ENCODE measurements around the gene MED23. TPM values are rescaled to one million over a fixed set of nuclear protein-coding genes. Genes with fewer than 3 reads are reported as not detected.
A peak's percentile ranks its signal among the peaks of the same experiment; 100 is the strongest.

MED23 gene
- total RNA-seq, 4 donors from 2014 or later = 42.6 to 54.7 (median 46.7) TPM

GRCh38 chr6:131555992-131556391 lies 72.0 kb downstream of the MED23 start:
- no peak for DNase-seq
- no peak overlapping the region for H3K4me3 ChIP-seq (replicated peaks in 1 of 3)
- no peaks in the 10 kb centered on the region for H3K36me3 ChIP-seq
- H3K27me3 ChIP-seq = no peaks in the 10 kb centered on the region
- H3K9me3 ChIP-seq = no peaks in the 10 kb centered on the region
- no peak overlapping the region for H3K27ac ChIP-seq
- intact Hi-C loops (cut with DNase I) = no loop called here
- H3K4me1 ChIP-seq = no peaks in the 10 kb centered on the region
- no peak for TF ChIP-seq POLR2A (IDR thresholded peaks at IDR 0.05)
- TF ChIP-seq, protein P1, sequence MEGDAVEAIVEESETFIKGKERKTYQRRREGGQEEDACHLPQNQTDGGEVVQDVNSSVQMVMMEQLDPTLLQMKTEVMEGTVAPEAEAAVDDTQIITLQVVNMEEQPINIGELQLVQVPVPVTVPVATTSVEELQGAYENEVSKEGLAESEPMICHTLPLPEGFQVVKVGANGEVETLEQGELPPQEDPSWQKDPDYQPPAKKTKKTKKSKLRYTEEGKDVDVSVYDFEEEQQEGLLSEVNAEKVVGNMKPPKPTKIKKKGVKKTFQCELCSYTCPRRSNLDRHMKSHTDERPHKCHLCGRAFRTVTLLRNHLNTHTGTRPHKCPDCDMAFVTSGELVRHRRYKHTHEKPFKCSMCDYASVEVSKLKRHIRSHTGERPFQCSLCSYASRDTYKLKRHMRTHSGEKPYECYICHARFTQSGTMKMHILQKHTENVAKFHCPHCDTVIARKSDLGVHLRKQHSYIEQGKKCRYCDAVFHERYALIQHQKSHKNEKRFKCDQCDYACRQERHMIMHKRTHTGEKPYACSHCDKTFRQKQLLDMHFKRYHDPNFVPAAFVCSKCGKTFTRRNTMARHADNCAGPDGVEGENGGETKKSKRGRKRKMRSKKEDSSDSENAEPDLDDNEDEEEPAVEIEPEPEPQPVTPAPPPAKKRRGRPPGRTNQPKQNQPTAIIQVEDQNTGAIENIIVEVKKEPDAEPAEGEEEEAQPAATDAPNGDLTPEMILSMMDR (IDR thresholded peaks at IDR 0.05) = no peak

DNA sequence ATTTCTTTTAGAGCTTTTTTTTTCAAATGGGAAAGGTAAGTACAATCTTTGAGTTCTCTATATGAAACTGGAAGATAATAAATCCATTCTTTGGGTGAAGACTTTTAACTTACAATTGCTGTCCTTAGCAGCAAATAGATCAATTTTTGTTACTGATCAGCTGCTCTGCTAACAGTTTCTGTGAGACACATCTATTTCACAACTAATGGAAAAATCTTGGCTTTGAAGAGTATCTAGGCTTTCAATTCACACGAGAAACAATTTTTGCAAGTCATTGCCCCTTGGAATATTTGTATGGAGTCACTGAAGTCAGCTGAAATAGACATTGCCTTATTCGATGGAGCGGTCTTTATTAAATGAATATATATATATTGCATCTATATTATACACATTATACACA lies 75.5 kb downstream of the MED23 start:
- no peak for DNase-seq
- no peak for TF ChIP-seq POLR2A (IDR thresholded peaks at IDR 0.05)
- TF ChIP-seq, protein P1 (IDR thresholded peaks at IDR 0.05) = no peak
- no peaks in the 10 kb centered on the region for H3K27me3 ChIP-seq
- H3K4me1 ChIP-seq = peaks cover 11 to 14% of the 10 kb centered on the region in 2 donors
- intact Hi-C loops (cut with DNase I) = no loop called here
- no peaks in the 10 kb centered on the region for H3K9me3 ChIP-seq
- H3K27ac ChIP-seq = no peak overlapping the region
- 91 to 93% methylated on average over 3 of the region's 3 CpGs for WGBS, 2 donors
- H3K36me3 ChIP-seq = no peaks in the 10 kb centered on the region
- no peak overlapping the region for H3K4me3 ChIP-seq (replicated peaks in 1 of 3)

- no peaks in the 10 kb centered on the region for H3K27me3 ChIP-seq
- DNase-seq = no peak
- H3K9me3 ChIP-seq = no peaks in the 10 kb centered on the region
- H3K4me3 ChIP-seq (replicated peaks in 1 of 3) = no peak overlapping the region
- no peaks in the 10 kb centered on the region for H3K36me3 ChIP-seq
- intact Hi-C loops (cut with DNase I) = no loop called here
- peaks cover 11 to 14% of the 10 kb centered on the region in 2 donors for H3K4me1 ChIP-seq
- WGBS, 2 donors = 70 to 82% methylated on average over 4 of the region's 4 CpGs
- TF ChIP-seq POLR2A (IDR thresholded peaks at IDR 0.05) = no peak
- TF ChIP-seq, protein P1 (IDR thresholded peaks at IDR 0.05) = no peak
- H3K27ac ChIP-seq = no peak overlapping the region
These were observed 76.1 kb downstream of the MED23 start for GRCh38 chr6:131551902-131552301.

DNA sequence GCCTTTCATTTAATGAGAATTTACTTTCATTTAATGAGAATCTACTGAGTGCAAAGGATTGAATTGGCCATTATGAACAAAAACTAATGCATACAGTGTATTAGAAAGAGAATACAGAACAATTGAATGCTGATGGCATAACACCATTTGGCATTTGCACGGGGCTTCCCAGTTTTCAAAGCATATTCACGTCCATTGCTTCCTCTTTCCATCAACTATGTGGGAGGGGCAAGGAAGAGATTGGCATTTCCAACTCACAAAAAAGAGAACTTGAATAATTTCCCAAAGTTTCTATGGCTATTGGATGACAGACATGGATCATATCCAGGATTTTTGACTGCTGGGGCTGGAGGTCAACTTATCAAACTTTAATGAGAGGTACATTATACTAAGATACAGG lies 78.2 kb downstream of the MED23 start:
- no peak for TF ChIP-seq POLR2A (IDR thresholded peaks at IDR 0.05)
- TF ChIP-seq, protein P1 (IDR thresholded peaks at IDR 0.05) = no peak
- WGBS, 2 donors = 65 to 74% methylated on average over 2 of the region's 2 CpGs
- Histone ChIP-seq H3K4me1 (peaks cover 18 to 21% of the 10 kb centered on the region in 2 donors), H3K36me3 (no peaks in the 10 kb centered on the region), H3K27ac (no peak overlapping the region), H3K4me3 (replicated peaks in 1 of 3) (no peak overlapping the region), H3K9me3 (no peaks in the 10 kb centered on the region), H3K27me3 (no peaks in the 10 kb centered on the region)
- no peak for DNase-seq
- intact Hi-C loops (cut with DNase I) = no loop called here

DNA sequence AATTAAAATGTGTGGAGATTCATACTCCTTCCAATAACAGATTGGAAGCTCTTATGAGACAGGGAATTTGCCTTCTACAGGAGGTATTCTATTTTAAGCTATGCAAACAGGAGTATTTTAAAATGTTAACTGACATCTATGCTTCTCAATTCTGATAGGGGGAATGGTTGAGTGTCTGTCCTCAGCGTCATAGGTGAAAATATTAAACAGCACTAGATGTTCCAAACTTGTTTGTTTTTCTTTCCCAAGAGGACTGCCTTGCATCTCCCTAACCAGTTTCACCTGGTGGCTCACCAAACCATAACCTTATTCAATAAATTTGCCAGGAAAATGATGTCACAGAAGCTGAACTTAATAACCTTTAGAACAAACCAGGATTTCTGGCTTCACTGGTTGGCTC lies 79.6 kb downstream of the MED23 start:
- 36 to 39% methylated on average over 1 of the region's 1 CpG for WGBS, 2 donors
- intact Hi-C loops (cut with DNase I) = no loop called here
- TF ChIP-seq, protein P1 (IDR thresholded peaks at IDR 0.05) = no peak
- no peak for TF ChIP-seq POLR2A (IDR thresholded peaks at IDR 0.05)
- no peaks in the 10 kb centered on the region for H3K36me3 ChIP-seq
- H3K4me3 ChIP-seq (replicated peaks in 1 of 3) = no peak overlapping the region
- no peaks in the 10 kb centered on the region for H3K27me3 ChIP-seq
- H3K9me3 ChIP-seq = no peaks in the 10 kb centered on the region
- peak overlapping the region; percentile 28 to 68 (median 48) for H3K27ac ChIP-seq
- peak in 1 of 2 donors; percentile 13 for DNase-seq
- H3K4me1 ChIP-seq = peaks cover 18 to 21% of the 10 kb centered on the region in 2 donors
